RWPE2 (cell line): ENCODE measurements around the gene TSKU.
"Not testable (repeated sequence)": the region's sequence is repeated elsewhere in the genome, so short reads cannot be mapped to it uniquely, and the experiment has no call there.

Source experiments
- ATAC-seq: fragments of 200-7000 bp; cut with Tn5 transposase; 3 replicates; pipeline ENCODE4 v1.9.1; 2021; ENCODE audit warnings: low read depth
- DNase-seq: peaks from one replicate; pipeline ENCODE4 v3.0.0-alpha.2; 2020; ENCODE audit warnings: low spot score
- H3K27ac ChIP-seq: fragments of 450-650 bp; 2 replicates; pipeline ENCODE4 v1.5.1; 2017; ENCODE audit warnings: mild to moderate bottlenecking; ENCODE audit not compliant: poor library complexity, severe bottlenecking
- H3K27me3 ChIP-seq: fragments of 250-450 bp; sonication (Bioruptor Pico); 2 replicates; pipeline ENCODE4 v1.5.1; 2021; ENCODE audit warnings: mild to moderate bottlenecking, moderate library complexity; ENCODE audit not compliant: insufficient read depth, poor library complexity, severe bottlenecking
- H3K36me3 ChIP-seq: fragments of 250-450 bp; sonication (Bioruptor Pico); 2 replicates; pipeline ENCODE4 v1.5.1; 2020; ENCODE audit warnings: low read depth, mild to moderate bottlenecking, moderate library complexity
- H3K4me1 ChIP-seq: fragments of 250-450 bp; sonication (Bioruptor Pico); 2 replicates; pipeline ENCODE4 v1.5.1; 2021; ENCODE audit warnings: mild to moderate bottlenecking, moderate library complexity; ENCODE audit not compliant: insufficient read depth, poor library complexity, severe bottlenecking
- H3K4me3 ChIP-seq: fragments of 250-450 bp; sonication (Bioruptor Pico); 2 replicates; pipeline ENCODE4 v1.5.1; 2021; ENCODE audit warnings: mild to moderate bottlenecking, moderate library complexity; ENCODE audit not compliant: severe bottlenecking
- H3K9me3 ChIP-seq: fragments of 250-450 bp; sonication (Bioruptor Pico); 2 replicates; pipeline ENCODE4 v1.5.1; 2021; ENCODE audit warnings: mild to moderate bottlenecking, moderate library complexity; ENCODE audit not compliant: severe bottlenecking
- CTCF ChIP-seq: fragments of 450-650 bp; IDR thresholded peaks from one replicate; pipeline ENCODE4 v1.5.1; 2017; ENCODE audit warnings: mild to moderate bottlenecking, moderate library complexity; ENCODE audit not compliant: poor library complexity, severe bottlenecking

TSKU gene

GRCh38 chr11:76808996-76809395, 25.8 kb downstream of the TSKU start:
- ATAC-seq, result no peak
- no peak overlapping the region for H3K27ac ChIP-seq
- TF ChIP-seq CTCF, result no peak
- H3K4me1 ChIP-seq, result no peaks in the 10 kb centered on the region
- no peaks in the 10 kb centered on the region for H3K36me3 ChIP-seq
- no peak for DNase-seq
- no peaks in the 10 kb centered on the region for H3K27me3 ChIP-seq
- H3K4me3 ChIP-seq, result no peak overlapping the region
- H3K9me3 ChIP-seq, result no peaks in the 10 kb centered on the region

- peak; percentile 47; the same call in 2 of the 3 replicates for ATAC-seq
- H3K4me3 ChIP-seq, result no peak overlapping the region
Measured at GRCh38 chr11:76810151-76810853, 27.1 kb downstream of the TSKU start.

GRCh38 chr11:76811259-76811658, 28.1 kb downstream of the TSKU start:
- no peak overlapping the region for H3K27ac ChIP-seq
- no peaks in the 10 kb centered on the region for H3K4me1 ChIP-seq
- H3K4me3 ChIP-seq, result no peak overlapping the region
- no peaks in the 10 kb centered on the region for H3K27me3 ChIP-seq
- no peaks in the 10 kb centered on the region for H3K36me3 ChIP-seq
- no peak for DNase-seq
- TF ChIP-seq CTCF, result no peak
- peaks cover 11% of the 10 kb centered on the region for H3K9me3 ChIP-seq
- no peak for ATAC-seq

More at GRCh38 chr11:76810151-76810853, 27.1 kb downstream of the TSKU start:
- H3K27ac ChIP-seq, result no peak overlapping the region
- TF ChIP-seq CTCF, result peak; percentile 72
- no peak for DNase-seq
- H3K4me1 ChIP-seq, result no peaks in the 10 kb centered on the region
- peaks cover 5% of the 10 kb centered on the region for H3K9me3 ChIP-seq
- no peaks in the 10 kb centered on the region for H3K36me3 ChIP-seq
- no peaks in the 10 kb centered on the region for H3K27me3 ChIP-seq

GRCh38 chr11:76814414-76814813, 31.3 kb downstream of the TSKU start:
- peaks cover 16% of the 10 kb centered on the region for H3K9me3 ChIP-seq
- H3K4me1 ChIP-seq, result no peaks in the 10 kb centered on the region
- no peak for ATAC-seq
- H3K36me3 ChIP-seq, result no peaks in the 10 kb centered on the region
- no peak for TF ChIP-seq CTCF
- no peaks in the 10 kb centered on the region for H3K27me3 ChIP-seq
- no peak for DNase-seq
- no peak overlapping the region for H3K27ac ChIP-seq
- no peak overlapping the region for H3K4me3 ChIP-seq

GRCh38 chr11:76815678-76816077, 32.5 kb downstream of the TSKU start:
- H3K27ac ChIP-seq, H3K27me3 ChIP-seq, ATAC-seq, H3K36me3 ChIP-seq, DNase-seq, H3K4me1 ChIP-seq, H3K4me3 ChIP-seq: not testable (repeated sequence)
- H3K9me3 ChIP-seq, result peaks cover 16% of the 10 kb centered on the region
